Endometrium (tissue), 2 donors: Measurements from ENCODE around the gene LGALS9B.
"Not testable (repeated sequence)": the region's sequence is repeated elsewhere in the genome, so short reads cannot be mapped to it uniquely, and the experiment has no call there.

Experiments
- FAIRE-seq: peaks from 2 replicates; lab custom pipeline; 2012; peaks lifted over from hg19 to GRCh38; lab: Jason Lieb, UNC
- donor health status: control.
- donor health status: control.

LGALS9B gene

DNA sequence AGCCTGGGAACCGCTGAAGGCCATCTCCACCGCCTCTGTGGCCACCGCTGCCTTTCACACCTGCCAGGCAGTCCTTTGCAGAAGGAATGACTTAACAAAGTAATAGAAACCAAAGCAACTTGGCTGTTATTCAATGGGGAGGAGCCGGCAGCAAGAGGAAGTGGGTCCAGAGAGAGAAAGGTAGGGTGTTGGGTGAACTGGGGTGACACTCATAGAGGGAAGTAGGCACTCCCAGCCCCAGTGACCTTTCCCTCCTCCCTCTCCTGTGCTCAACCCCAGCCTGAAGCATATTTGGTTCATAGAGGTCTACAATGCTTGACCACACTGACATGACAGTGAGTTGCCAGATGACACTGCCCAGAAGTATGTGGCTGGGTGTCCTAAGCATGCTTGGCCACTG is at the start of gene LGALS9B:
TSS of gene LGALS9B (minus strand) at position 93 of the 400 bp plus-strand sequence. CDS start at position 24, 69 bp downstream.
- FAIRE-seq: not testable (repeated sequence)

DNA sequence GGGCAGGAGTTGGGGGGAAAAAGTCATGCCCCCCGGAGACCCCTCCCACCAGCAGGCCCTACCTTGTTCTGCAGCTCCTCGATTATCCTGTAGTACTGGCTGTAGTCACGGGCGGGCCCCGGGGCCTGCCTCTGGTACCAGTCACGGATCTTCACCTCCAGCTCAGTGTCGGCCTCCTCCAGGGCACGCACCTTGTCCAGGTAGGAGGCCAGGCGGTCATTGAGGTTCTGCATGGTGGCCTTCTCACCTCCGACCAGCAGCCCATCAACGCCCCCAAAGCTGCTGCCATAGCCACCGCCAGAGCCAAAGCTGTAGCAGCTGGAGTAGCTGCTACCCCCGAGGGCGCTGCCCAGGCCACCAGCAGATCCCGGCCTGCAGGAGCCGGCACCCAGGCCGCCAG is 49.6 kb upstream of the LGALS9B start:
- FAIRE-seq: not testable (repeated sequence)

DNA sequence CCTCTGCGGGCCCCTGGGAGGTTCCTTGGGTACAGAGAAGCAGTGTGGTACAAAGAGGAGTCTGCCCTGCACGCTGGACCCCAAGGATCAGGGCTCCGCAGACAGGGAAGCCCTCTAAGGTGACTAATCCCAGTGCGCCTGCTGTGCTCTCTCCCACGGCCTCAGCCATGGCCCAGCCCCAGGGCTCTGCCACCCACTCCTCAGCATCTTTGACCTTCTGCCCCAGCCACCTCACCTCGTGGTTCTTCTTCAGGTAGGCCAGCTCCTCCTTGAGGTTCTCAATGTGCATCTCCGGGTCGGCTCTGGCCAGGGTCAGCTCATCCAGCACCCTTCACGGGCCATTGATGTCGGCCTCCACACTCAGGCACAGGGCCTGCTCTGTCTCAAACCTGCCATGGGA is 47.8 kb upstream of the LGALS9B start:
- FAIRE-seq: not testable (repeated sequence)

DNA sequence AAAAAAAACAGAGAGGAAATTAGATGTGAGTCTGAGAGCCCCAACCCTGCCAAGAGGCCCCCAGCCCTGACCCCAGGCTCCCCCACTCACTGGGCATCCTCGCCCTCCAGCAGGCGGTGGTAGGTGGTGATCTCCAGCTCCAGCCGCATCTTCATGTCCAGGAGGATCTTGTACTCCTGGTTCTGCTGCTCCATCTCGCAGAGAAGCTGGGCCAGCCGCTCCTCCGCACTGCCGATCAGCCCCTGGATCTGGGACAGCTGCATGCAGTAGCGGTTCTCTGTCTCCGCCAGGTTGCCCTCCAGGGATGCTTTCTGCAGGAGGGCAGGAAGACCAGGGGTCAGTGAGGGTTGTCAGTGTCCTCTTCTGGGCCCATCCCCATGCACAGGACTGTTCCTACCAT is 46.2 kb upstream of the LGALS9B start:
- not testable (repeated sequence) for FAIRE-seq

GRCh38 chr17:20512378-20512777 is 45.0 kb upstream of the LGALS9B start:
- not testable (repeated sequence) for FAIRE-seq

DNA sequence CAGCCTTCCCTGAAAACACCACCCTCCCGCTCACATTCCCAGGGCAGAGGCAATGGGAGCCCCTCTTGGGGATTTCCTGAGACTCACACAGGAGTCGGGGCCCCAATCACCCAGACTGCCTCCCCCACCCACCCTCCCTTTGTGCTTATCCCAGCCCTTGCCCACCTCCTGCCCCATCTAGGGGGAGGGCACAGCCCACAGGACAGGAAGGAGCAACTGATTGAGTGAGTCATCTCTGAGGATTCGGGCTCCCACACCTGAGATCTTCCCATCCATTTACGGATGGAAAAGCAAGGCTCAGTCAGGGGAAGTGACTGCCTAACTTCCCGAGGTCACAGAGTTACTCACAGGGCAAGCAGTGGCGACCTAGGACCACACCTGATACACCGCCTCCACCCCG is 44.4 kb upstream of the LGALS9B start:
- FAIRE-seq: not testable (repeated sequence)

- FAIRE-seq: not testable (repeated sequence)
Observed at GRCh38 chr17:20505333-20505732, 38.0 kb upstream of the LGALS9B start.

DNA sequence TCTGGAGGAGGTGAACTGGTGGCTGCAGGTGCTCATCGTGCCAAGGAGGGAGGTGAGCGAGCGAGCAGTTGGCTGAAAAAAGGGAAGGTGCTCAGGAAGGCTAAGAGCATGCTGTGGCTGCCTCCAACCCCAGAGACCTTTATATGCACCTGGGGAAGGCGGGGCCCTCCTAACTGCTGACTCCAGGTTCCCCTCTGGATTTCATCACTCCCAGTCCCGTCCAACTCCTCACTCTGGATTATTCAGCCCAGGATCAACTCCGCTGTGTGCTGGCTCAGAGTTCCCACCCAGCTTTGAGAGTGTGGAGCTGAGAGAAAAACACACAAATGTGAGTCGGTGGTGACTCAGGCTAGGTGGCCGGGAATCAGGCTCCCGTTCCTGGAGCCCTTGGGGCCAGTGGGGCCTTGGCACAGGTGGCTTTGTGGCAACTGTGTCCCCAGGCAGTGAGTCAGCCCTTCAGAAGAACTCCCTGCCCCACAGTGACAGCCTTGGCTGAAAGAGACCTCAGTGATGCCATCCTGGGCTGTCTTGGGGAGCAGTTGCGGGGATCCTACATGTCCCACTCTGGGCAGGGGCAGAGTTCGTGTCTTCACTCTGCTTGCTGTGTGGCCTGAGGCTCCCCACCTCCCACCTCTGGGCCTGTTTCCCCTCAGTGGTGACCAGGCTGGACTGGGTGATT is 37.2 kb upstream of the LGALS9B start:
- FAIRE-seq: not testable (repeated sequence)

- FAIRE-seq: not testable (repeated sequence)
Observed at GRCh38 chr17:20501896-20502295, 34.6 kb upstream of the LGALS9B start.

- FAIRE-seq: not testable (repeated sequence)
Observed at GRCh38 chr17:20500346-20500745, 33.0 kb upstream of the LGALS9B start.

GRCh38 chr17:20495420-20495819 is 28.1 kb upstream of the LGALS9B start:
- not testable (repeated sequence) for FAIRE-seq

- FAIRE-seq: not testable (repeated sequence)
Observed at GRCh38 chr17:20494735-20495134, 27.4 kb upstream of the LGALS9B start.

DNA sequence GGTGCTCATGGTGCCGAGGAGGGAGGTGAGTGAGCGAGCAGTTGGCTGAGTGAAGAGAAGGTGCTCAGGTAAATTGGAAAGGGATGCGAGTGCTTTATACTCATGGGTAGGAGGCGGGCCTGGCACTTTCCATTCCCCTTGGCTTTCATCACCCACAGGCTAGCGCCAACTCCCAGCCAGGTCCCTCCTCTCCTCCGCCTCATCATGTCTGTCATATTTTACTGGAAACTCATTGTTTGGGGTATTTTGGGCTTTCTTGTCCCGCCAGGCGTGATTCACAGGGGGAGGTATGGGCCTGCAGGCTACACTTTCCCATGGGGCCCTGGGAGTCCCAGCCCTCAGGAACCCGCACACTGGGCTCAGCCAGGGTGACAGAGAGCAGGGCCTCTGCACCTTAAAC is 26.8 kb upstream of the LGALS9B start:
- not testable (repeated sequence) for FAIRE-seq

DNA sequence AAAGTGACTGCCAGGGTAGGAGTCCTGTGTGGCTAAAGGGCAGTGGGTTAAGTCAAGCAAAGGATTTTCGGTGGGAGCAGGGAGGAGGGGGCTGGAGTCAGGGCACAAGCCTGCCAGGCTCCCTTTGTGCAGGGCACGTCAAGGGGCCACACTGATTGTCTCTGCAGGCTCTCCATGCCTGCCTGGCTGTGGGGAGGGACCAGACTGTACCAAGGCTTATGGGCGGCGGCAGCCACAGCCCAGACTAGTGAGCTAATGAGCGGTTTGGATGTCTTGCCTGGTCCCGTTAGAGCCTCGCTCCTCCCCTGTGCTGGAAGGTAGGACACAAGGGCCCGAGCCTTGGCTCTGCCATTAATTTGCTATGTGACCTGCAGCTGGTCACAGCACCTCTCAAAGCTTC is 25.6 kb upstream of the LGALS9B start:
- not testable (repeated sequence) for FAIRE-seq

- FAIRE-seq: not testable (repeated sequence)
Observed at GRCh38 chr17:20492099-20492498, 24.8 kb upstream of the LGALS9B start.

GRCh38 chr17:20484930-20485329 is 17.6 kb upstream of the LGALS9B start:
- FAIRE-seq: not testable (repeated sequence)

DNA sequence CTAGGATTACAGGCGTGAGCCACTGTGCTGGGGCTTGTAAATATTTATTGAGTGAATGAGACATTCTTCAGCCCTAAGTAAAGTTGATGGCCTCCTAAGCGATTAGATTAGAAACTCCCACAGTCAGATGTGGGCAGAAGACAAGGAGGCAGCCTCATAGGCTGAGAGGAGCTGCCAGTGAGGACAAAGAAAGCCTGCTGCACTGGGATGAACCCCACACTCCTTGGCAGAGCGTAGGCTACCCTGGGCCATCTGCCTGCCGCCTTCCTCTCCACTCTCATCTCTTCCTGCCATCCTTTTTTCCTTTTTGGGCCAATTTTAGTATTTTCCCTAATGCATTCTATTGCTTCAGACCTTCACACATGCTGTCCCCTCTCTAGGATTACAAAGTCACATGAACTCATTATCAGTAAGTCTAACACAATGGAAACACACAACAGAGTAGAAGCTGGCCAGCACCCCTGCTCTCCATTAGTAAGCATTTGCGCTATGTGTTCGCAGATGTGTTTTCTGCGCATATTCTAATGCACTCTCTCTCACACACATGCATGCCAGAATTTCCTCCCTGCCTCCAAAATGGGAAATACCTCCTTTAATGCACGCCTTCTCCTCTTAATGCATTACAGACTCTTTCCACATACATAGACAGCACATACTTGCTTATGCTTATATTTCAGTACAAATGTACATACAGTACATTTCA is 12.7 kb upstream of the LGALS9B start:
- not testable (repeated sequence) for FAIRE-seq

- not testable (repeated sequence) for FAIRE-seq
Observed at GRCh38 chr17:20477398-20478071, 10.2 kb upstream of the LGALS9B start.

- peak; percentile 12 for FAIRE-seq
Observed at GRCh38 chr17:20475137-20475831, 7.9 kb upstream of the LGALS9B start.

DNA sequence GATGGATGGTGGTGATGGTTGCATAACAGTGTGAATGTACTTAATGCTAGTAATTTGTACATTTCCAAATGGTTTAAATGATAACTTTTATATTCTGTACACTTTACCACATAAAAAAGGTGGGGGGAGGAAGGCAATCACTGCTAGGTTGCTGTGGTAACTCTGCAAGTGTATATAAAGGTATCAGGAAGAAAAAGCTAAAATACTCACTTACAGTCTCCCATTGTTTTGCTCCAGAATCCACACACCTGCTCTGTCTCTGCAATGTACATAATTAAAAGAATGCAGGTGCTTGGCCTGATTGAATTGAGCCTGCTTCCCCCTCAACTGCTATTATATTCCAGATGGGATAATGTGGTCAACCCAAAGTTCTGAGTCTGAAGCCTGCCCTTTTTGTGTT is 6.7 kb upstream of the LGALS9B start:
- not testable (repeated sequence) for FAIRE-seq

DNA sequence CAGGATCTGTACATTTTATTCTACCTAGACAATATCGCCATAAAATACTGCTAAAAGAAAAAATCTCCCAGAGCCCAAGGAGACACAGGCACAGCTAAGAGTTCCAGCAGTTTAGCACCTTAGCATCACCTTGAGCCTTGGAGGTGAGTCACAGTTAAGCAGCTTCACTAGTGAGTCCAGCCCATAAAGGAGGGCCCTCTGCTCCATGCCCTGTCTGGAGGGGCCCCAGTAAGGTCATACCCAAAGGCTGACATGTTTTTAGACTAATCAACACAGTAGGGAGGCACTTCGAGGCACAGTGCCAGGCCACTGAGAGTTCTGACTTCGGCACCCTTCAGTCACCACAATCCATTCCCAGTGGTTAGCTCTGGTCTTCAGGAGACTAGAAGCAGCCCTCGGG is 2.6 kb upstream of the LGALS9B start:
- FAIRE-seq: not testable (repeated sequence)

GRCh38 chr17:20469107-20469506 is 1.8 kb upstream of the LGALS9B start:
- not testable (repeated sequence) for FAIRE-seq
